A673 (cell line): ENCODE results near the gene JCAD. TPM values are rescaled to one million over a fixed set of nuclear protein-coding genes. Genes with fewer than 3 reads are reported as not detected.

Experiments used
- BruUV-seq: library from RNA; stranded (reverse); fragments of 400-500 nt; replicated peaks from 2 replicates; lab custom pipeline; 2021; lab: Mats Ljungman, UMichigan
- CTCF ChIA-PET: fragments of 300-600 bp; sonication (Branson Sonifier 250); formaldehyde crosslinking; loops from one replicate; lab custom pipeline; 2022; ENCODE audit warnings: antibody characterized with exemption; lab: Charles Lee
- POLR2A ChIA-PET: fragments of 300-600 bp; sonication (Branson Sonifier 250); formaldehyde crosslinking; loops from one replicate; lab custom pipeline; 2022; ENCODE audit warnings: antibody characterized with exemption; ENCODE audit not compliant: low non-redundant PET; lab: Charles Lee
- DNase-seq: peaks from one replicate; pipeline ENCODE4 v3.0.0-alpha.2; 2015; ENCODE audit warnings: low spot score
- H3K27ac ChIP-seq: fragments of 200-600 bp; sonication (generic); 2 replicates; pipeline ENCODE4 v1.5.1; 2016; ENCODE audit warnings: mixed run types, low read depth, mild to moderate bottlenecking, mixed read lengths, antibody characterized with exemption, low read length; ENCODE audit not compliant: poor library complexity, severe bottlenecking
- H3K27me3 ChIP-seq: fragments of 200-600 bp; sonication (generic); replicated peaks from 2 replicates; pipeline ENCODE4 v1.6.1; 2017; ENCODE audit warnings: mixed run types, low read depth, mild to moderate bottlenecking, mixed read lengths, antibody characterized with exemption, low read length; ENCODE audit not compliant: insufficient read depth, poor library complexity
- H3K36me3 ChIP-seq: fragments of 200-600 bp; sonication (generic); 2 replicates; pipeline ENCODE4 v1.6.1; 2016; ENCODE audit warnings: mixed run types, mild to moderate bottlenecking, mixed read lengths, antibody characterized with exemption, low read length; ENCODE audit not compliant: insufficient read depth, poor library complexity, severe bottlenecking
- H3K4me1 ChIP-seq: fragments of 200-600 bp; sonication (generic); 2 replicates; pipeline ENCODE4 v1.6.1; 2017; ENCODE audit warnings: mixed run types, mild to moderate bottlenecking, mixed read lengths, antibody characterized with exemption, low read length; ENCODE audit not compliant: insufficient read depth, poor library complexity, severe bottlenecking
- H3K4me3 ChIP-seq: fragments of 200-600 bp; sonication (generic); 2 replicates; pipeline ENCODE4 v1.5.1; 2016; ENCODE audit warnings: low read depth, mixed run types, mild to moderate bottlenecking, mixed read lengths, low read length; ENCODE audit not compliant: poor library complexity, severe bottlenecking
- H3K9me3 ChIP-seq: fragments of 200-600 bp; sonication (generic); 2 replicates; pipeline ENCODE4 v1.6.1; 2016; ENCODE audit warnings: mixed run types, low read depth, mild to moderate bottlenecking, mixed read lengths, antibody characterized with exemption, low read length; ENCODE audit not compliant: poor library complexity, severe bottlenecking
- CTCF ChIP-seq: fragments of 300-800, 200-600 bp; sonication (generic); conservative IDR thresholded peaks from 2 replicates; pipeline ENCODE4 v1.5.1; 2017; ENCODE audit warnings: low read depth, mild to moderate bottlenecking, antibody characterized with exemption, low read length, moderate library complexity, mixed read lengths
- EZH2 ChIP-seq: fragments of 200-600 bp; sonication (generic); IDR thresholded peaks from 2 replicates; pipeline ENCODE4 v1.6.1; 2017; ENCODE audit warnings: borderline replicate concordance, low read depth, mild to moderate bottlenecking, mixed read lengths, antibody characterized with exemption, low read length; ENCODE audit not compliant: poor library complexity, severe bottlenecking
- intact Hi-C: fragments of 100-400 bp; cut with micrococcal nuclease; formaldehyde crosslinking; loops from one replicate; pipeline ENCODE4 v1.10.0; 2022; ENCODE audit not compliant: unreplicated experiment
- total RNA-seq: library from RNA; stranded (reverse); gene quantifications from 2 replicates; pipeline ENCODE4 v1.2.3, GENCODE V29; 2021

Gene JCAD
- total RNA-seq, 1 experiment from 2014 or later, result 65.8 TPM

- Histone ChIP-seq H3K27ac (no peak overlapping the region), H3K9me3 (no peaks in the 10 kb centered on the region), H3K36me3 (peaks cover 54% of the 10 kb centered on the region), H3K4me1 (peaks cover 21% of the 10 kb centered on the region), H3K4me3 (no peak overlapping the region), H3K27me3 (no peaks in the 10 kb centered on the region)
- BruUV-seq, result no TSS peak
- CTCF ChIA-PET, result no interaction called here
- DNase-seq, result no peak
- POLR2A ChIA-PET, result no interaction called here
- TF ChIP-seq EZH2 (no peak), CTCF (no peak)
- intact Hi-C loops, result no loop called here
Measured at GRCh38 chr10:30036811-30037210, 22.6 kb downstream of the JCAD start.

DNA sequence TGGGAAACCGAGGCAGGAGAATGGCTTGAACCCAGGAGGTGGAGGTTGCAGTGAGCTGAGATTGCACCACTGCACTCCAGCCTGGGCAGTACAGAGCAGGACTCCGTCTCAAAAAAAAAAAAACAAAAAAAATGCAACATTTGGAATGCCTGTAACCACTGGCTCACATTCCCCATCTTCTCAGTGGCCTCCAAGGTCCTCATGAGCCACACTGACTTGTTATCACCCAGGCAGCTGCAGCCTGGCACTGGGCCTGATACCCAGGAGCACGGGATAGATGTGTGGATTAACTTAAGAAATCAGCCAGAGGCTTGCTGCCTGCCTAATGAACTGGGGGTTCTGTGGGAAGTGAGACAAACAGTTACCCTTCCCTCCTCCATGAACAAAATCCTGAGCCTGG lies 23.0 kb downstream of the JCAD start:
- peaks cover 54% of the 10 kb centered on the region for H3K36me3 ChIP-seq
- no peak overlapping the region for H3K4me3 ChIP-seq
- no peak overlapping the region for H3K27ac ChIP-seq
- H3K4me1 ChIP-seq, result peaks cover 16% of the 10 kb centered on the region
- no TSS peak for BruUV-seq
- H3K9me3 ChIP-seq, result no peaks in the 10 kb centered on the region
- ChIA-PET POLR2A (no interaction called here), CTCF (no interaction called here)
- intact Hi-C loops, result no loop called here
- TF ChIP-seq CTCF (no peak), EZH2 (no peak)
- no peaks in the 10 kb centered on the region for H3K27me3 ChIP-seq
- DNase-seq, result no peak

GRCh38 chr10:30034433-30035137 lies 24.8 kb downstream of the JCAD start:
- DNase-seq, result no peak
- no peaks in the 10 kb centered on the region for H3K27me3 ChIP-seq
- peaks cover 49% of the 10 kb centered on the region for H3K36me3 ChIP-seq
- POLR2A ChIA-PET, result no interaction called here
- H3K9me3 ChIP-seq, result no peaks in the 10 kb centered on the region
- TF ChIP-seq EZH2 (no peak), CTCF (no peak)
- BruUV-seq, result no TSS peak
- H3K27ac ChIP-seq, result no peak overlapping the region
- no peaks in the 10 kb centered on the region for H3K4me1 ChIP-seq
- CTCF ChIA-PET, result no interaction called here
- no peak overlapping the region for H3K4me3 ChIP-seq
- intact Hi-C loops, result no loop called here
